Measurements from ENCODE around the gene CAND2.

GRCh38 chr3:12828751-12829150, 32.3 kb downstream of the CAND2 start:
- no peak for TF ChIP-seq CTCF (IDR thresholded peaks at IDR 0.05; ENCODE audit: low read depth, low read length)
- TF ChIP-seq EZH2phosphoT487 (IDR thresholded peaks at IDR 0.05; ENCODE audit: low read depth) = no peak

All from OCI-LY3 (cell line).